HCT116 (cell line): ENCODE results near the gene SPON1. TPM values are rescaled to one million over a fixed set of nuclear protein-coding genes. Genes with fewer than 3 reads are reported as not detected.
A peak's percentile ranks its signal among the peaks of the same experiment; 100 is the strongest.

Experiments
- ATAC-seq: fragments of 200-7000 bp; cut with Tn5 transposase; 2 replicates; pipeline ENCODE4 v1.9.1; 2020; ENCODE audit warnings: mild to moderate bottlenecking, moderate library complexity
- BruUV-seq: library from RNA; stranded (reverse); fragments of 400-500 nt; replicated peaks from 2 replicates; lab custom pipeline; 2021; lab: Mats Ljungman, UMichigan
- CTCF ChIA-PET: fragments of 300-600 bp; sonication (Branson Sonifier 250); formaldehyde crosslinking; loops from one replicate; lab custom pipeline; 2021; ENCODE audit warnings: antibody characterized with exemption; lab: Charles Lee
- POLR2A ChIA-PET: fragments of 300-600, 350-600 bp; sonication (Branson Sonifier 250); formaldehyde crosslinking; loops from one replicate; lab custom pipeline; 2021; ENCODE audit warnings: antibody characterized with exemption; lab: Charles Lee
- RAD21 ChIA-PET, 2 experiments: fragments of 300-600 bp; sonication (Branson Sonifier 250); formaldehyde crosslinking; loops; one replicate each; lab custom pipeline; 2023; ENCODE audit warnings: low total read pairs in 2 of 2; ENCODE audit not compliant: uncharacterized antibody in 2 of 2, unreplicated experiment in 2 of 2, low non-redundant PET in 1 of 2; lab: Charles Lee
- DNase-seq: peaks from one replicate; pipeline ENCODE4 v3.0.0-alpha.2; 2010; ENCODE audit warnings: low read depth, low spot score
- H2AFZ ChIP-seq: fragments of 200-600 bp; shearing (Covaris generic), sonication (generic); 2 replicates; pipeline ENCODE4 v1.6.1; 2017; ENCODE audit warnings: low read depth, mixed run types, mixed read lengths, antibody characterized with exemption, low read length; ENCODE audit not compliant: poor library complexity, severe bottlenecking
- H3K27ac ChIP-seq: 2 replicates; pipeline ENCODE4 v1.5.1; 2012; ENCODE audit warnings: low read depth, low read length
- H3K27me3 ChIP-seq: fragments of 200-600 bp; sonication (generic); 2 replicates; pipeline ENCODE4 v1.6.1; 2016; ENCODE audit warnings: mixed run types, low read length, mixed read lengths; ENCODE audit not compliant: insufficient read depth
- H3K36me3 ChIP-seq, 2 experiments: fragments of 200-500 bp in 1 of 2; fragments of 200-600 bp in 1 of 2; sonication (Bioruptor generic) in 1 of 2; sonication (generic) in 1 of 2; 2 replicates each; pipeline versions ENCODE4 v1.5.1 to v1.6.1; 2014 to 2016; ENCODE audit warnings: low read length in 2 of 2, inconsistent platforms in 1 of 2, mixed read lengths in 1 of 2, mixed run types in 1 of 2; ENCODE audit not compliant: insufficient read depth in 2 of 2, control insufficient read depth in 1 of 2
- H3K4me1 ChIP-seq, 2 experiments: fragments of 200-600 bp in 1 of 2; sonication (generic) in 1 of 2; 2 replicates each; pipeline versions ENCODE4 v1.5.1 to v1.6.1; 2012 to 2017; ENCODE audit warnings: low read length in 2 of 2, inconsistent platforms in 1 of 2, mild to moderate bottlenecking in 1 of 2, mixed read lengths in 1 of 2, mixed run types in 1 of 2, moderate library complexity in 1 of 2; ENCODE audit not compliant: insufficient read depth in 2 of 2, control insufficient read depth in 1 of 2
- H3K4me2 ChIP-seq: fragments of 200-600 bp; sonication (generic); 2 replicates; pipeline ENCODE4 v1.6.1; 2017; ENCODE audit warnings: mixed run types, low read length, mixed read lengths
- H3K4me3 ChIP-seq, 2 experiments: fragments of 200-600 bp in 1 of 2; sonication (generic) in 1 of 2; replicated peaks in 1 of 2; 2 replicates each; pipeline ENCODE4 v1.5.1; 2011 to 2016; ENCODE audit warnings: low read length in 2 of 2, control low read depth in 1 of 2, low read depth in 1 of 2, mild to moderate bottlenecking in 1 of 2, mixed read lengths in 1 of 2, mixed run types in 1 of 2
- H3K79me2 ChIP-seq: fragments of 200-600 bp; sonication (generic); 2 replicates; pipeline ENCODE4 v1.6.1; 2017; ENCODE audit warnings: mild to moderate bottlenecking, mixed run types, low read length, moderate library complexity, mixed read lengths; ENCODE audit not compliant: insufficient read depth
- H3K9ac ChIP-seq: fragments of 200-600 bp; sonication (generic); 2 replicates; pipeline ENCODE4 v1.6.1; 2016; ENCODE audit warnings: low read length, mixed read lengths
- H3K9me2 ChIP-seq: fragments of 200-600 bp; sonication (generic), shearing (Covaris generic); 2 replicates; pipeline ENCODE4 v1.6.1; 2017; ENCODE audit warnings: mixed run types, mild to moderate bottlenecking, moderate library complexity; ENCODE audit not compliant: insufficient read depth
- H3K9me3 ChIP-seq, 2 experiments: fragments of 200-500 bp in 1 of 2; fragments of 200-600 bp in 1 of 2; sonication (Bioruptor generic) in 1 of 2; sonication (generic) in 1 of 2; 2 replicates each; pipeline ENCODE4 v1.6.1; 2014 to 2017; ENCODE audit warnings: low read length in 2 of 2, mixed read lengths in 2 of 2, inconsistent platforms in 1 of 2, low read depth in 1 of 2, mild to moderate bottlenecking in 1 of 2, mixed run types in 1 of 2, moderate library complexity in 1 of 2; ENCODE audit not compliant: control insufficient read depth in 1 of 2, insufficient read depth in 1 of 2
- H4K20me1 ChIP-seq: fragments of 200-600 bp; sonication (generic), shearing (Covaris generic); 2 replicates; pipeline ENCODE4 v1.6.1; 2017; ENCODE audit warnings: mixed run types, mild to moderate bottlenecking, moderate library complexity; ENCODE audit not compliant: insufficient read depth
- CBX3 ChIP-seq: IDR thresholded peaks from 2 replicates; pipeline ENCODE4 v1.6.1; 2012; ENCODE audit warnings: low read depth
- CEBPB ChIP-seq: IDR thresholded peaks from 2 replicates; pipeline ENCODE4 v1.6.1; 2012; ENCODE audit warnings: low read depth
- EGR1 ChIP-seq: IDR thresholded peaks from 2 replicates; pipeline ENCODE4 v1.6.1; 2012; ENCODE audit warnings: low read depth
- ELF1 ChIP-seq: IDR thresholded peaks from 2 replicates; pipeline ENCODE4 v1.6.1; 2012; ENCODE audit warnings: low read depth, borderline replicate concordance
- EZH2phosphoT487 ChIP-seq: fragments of 200-600 bp; IDR thresholded peaks from 2 replicates; pipeline ENCODE4 v1.6.1; 2018; ENCODE audit warnings: antibody characterized with exemption, borderline replicate concordance
- FOSL1 ChIP-seq: IDR thresholded peaks from 2 replicates; pipeline ENCODE4 v1.6.1; 2012; ENCODE audit warnings: low read depth
- POLR2AphosphoS5 ChIP-seq: IDR thresholded peaks from 2 replicates; pipeline ENCODE4 v1.6.1; 2011; ENCODE audit warnings: mild to moderate bottlenecking, low read depth, low read length, moderate library complexity
- RAD21 ChIP-seq: IDR thresholded peaks from 2 replicates; pipeline ENCODE4 v1.6.1; 2012; ENCODE audit warnings: low read depth, mild to moderate bottlenecking
- SIN3A ChIP-seq: IDR thresholded peaks from 2 replicates; pipeline ENCODE4 v1.6.1; 2012; ENCODE audit warnings: low read depth
- SP1 ChIP-seq: IDR thresholded peaks from 2 replicates; pipeline ENCODE4 v1.6.1; 2012; ENCODE audit warnings: low read depth
- ZFX ChIP-seq: fragments of 450-650 bp; IDR thresholded peaks from 2 replicates; pipeline ENCODE4 v1.6.1; 2017
- intact Hi-C: fragments of 100-400 bp; cut with micrococcal nuclease; formaldehyde crosslinking; loops from 2 replicates; pipeline ENCODE4 v1.10.0; 2022
- total RNA-seq: library from RNA; stranded (reverse); gene quantifications from one replicate; pipeline ENCODE4 v1.2.1, GENCODE V29; 2021; ENCODE audit not compliant: unreplicated experiment
- TF ChIP-seq, protein P1 (sequence below), 3 experiments: fragments of 200-600 bp in 1 of 3; sonication (generic) in 1 of 3; IDR thresholded peaks in 2 of 3; conservative IDR thresholded peaks in 1 of 3; 2 replicates each; pipeline ENCODE4 v1.5.1; 2012 to 2017; ENCODE audit warnings: low read depth in 2 of 3, low read length in 2 of 3, antibody characterized with exemption in 1 of 3, borderline replicate concordance in 1 of 3, control low read depth in 1 of 3, mild to moderate bottlenecking in 1 of 3, mixed read lengths in 1 of 3, mixed run types in 1 of 3, moderate library complexity in 1 of 3; ENCODE audit not compliant: insufficient read depth in 1 of 3
- TF ChIP-seq, protein P2 (sequence below): IDR thresholded peaks from 2 replicates; pipeline ENCODE4 v1.6.1; 2012

The SPON1 gene
- total RNA-seq, 1 experiment from 2014 or later = 0.17 TPM

GRCh38 chr11:14144934-14145333 is 182.4 kb downstream of the SPON1 start:
- CTCF ChIA-PET = no interaction called here
- BruUV-seq = no TSS peak

GRCh38 chr11:14148653-14149273 is 186.2 kb downstream of the SPON1 start:
- Histone ChIP-seq H3K36me3 (no peaks in the 10 kb centered on the region), H3K4me1 (no peaks in the 10 kb centered on the region), H2AFZ (peak overlapping the region; percentile 11), H3K27ac (no peak overlapping the region), H3K27me3 (0 out of 2 replicates have a peak, but pooled peaks cover 7% of the 10 kb centered on the region), H3K9me3 (no peaks in the 10 kb centered on the region; a peak in 1 of 4 replicates), H3K4me2 (no peak overlapping the region), H3K79me2 (no peaks in the 10 kb centered on the region), H3K9me2 (no peaks in the 10 kb centered on the region), H3K9ac (no peak overlapping the region), H3K4me3 (no peak overlapping the region), H4K20me1 (no peaks in the 10 kb centered on the region)
- POLR2A ChIA-PET = no interaction called here
- intact Hi-C loops = loop anchor here (1.0 to 2.0 kb wide), 4 partner anchors 101 to 376 kb away; no protein-coding TSS in a partner anchor
- BruUV-seq = no TSS peak
- ATAC-seq = peak; percentile 98
- RAD21 ChIA-PET = interaction anchor here (0.8 to 1.5 kb wide), 2 partner anchors 192 to 373 kb away, joined by 3 to 7 read pairs; no protein-coding TSS in a partner anchor
- TF ChIP-seq FOSL1 (no peak), SIN3A (no peak), RAD21 (peak; percentile 79), EGR1 (no peak), CBX3 (peak; percentile 35; the same call in 1 of the 2 replicates)
- TF ChIP-seq, protein P1, sequence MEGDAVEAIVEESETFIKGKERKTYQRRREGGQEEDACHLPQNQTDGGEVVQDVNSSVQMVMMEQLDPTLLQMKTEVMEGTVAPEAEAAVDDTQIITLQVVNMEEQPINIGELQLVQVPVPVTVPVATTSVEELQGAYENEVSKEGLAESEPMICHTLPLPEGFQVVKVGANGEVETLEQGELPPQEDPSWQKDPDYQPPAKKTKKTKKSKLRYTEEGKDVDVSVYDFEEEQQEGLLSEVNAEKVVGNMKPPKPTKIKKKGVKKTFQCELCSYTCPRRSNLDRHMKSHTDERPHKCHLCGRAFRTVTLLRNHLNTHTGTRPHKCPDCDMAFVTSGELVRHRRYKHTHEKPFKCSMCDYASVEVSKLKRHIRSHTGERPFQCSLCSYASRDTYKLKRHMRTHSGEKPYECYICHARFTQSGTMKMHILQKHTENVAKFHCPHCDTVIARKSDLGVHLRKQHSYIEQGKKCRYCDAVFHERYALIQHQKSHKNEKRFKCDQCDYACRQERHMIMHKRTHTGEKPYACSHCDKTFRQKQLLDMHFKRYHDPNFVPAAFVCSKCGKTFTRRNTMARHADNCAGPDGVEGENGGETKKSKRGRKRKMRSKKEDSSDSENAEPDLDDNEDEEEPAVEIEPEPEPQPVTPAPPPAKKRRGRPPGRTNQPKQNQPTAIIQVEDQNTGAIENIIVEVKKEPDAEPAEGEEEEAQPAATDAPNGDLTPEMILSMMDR (IDR thresholded peaks at IDR 0.05 in 2 of 3, conservative IDR thresholded peaks at IDR 0.05 in 1 of 3; ENCODE audit: borderline replicate concordance in 1 of 3, insufficient read depth in 1 of 3, low read depth in 2 of 3, low read length in 2 of 3) = peak; percentile 56 to 73 (median 70)
- CTCF ChIA-PET = interaction anchor here (0.7 to 4.0 kb wide), 18 partner anchors 9 to 938 kb away, joined by 3 to 35 read pairs (median 4); no protein-coding TSS in a partner anchor
- peak; percentile 29 for DNase-seq

More at GRCh38 chr11:14144934-14145333, 182.4 kb downstream of the SPON1 start:
- ChIA-PET POLR2A (no interaction called here), RAD21 (no interaction called here)
- no peaks in the 10 kb centered on the region for H3K4me1 ChIP-seq
- no peaks in the 10 kb centered on the region for H4K20me1 ChIP-seq
- H3K9me3 ChIP-seq = no peaks in the 10 kb centered on the region
- intact Hi-C loops = no loop called here
- no peaks in the 10 kb centered on the region for H3K27me3 ChIP-seq
- H2AFZ ChIP-seq = no peak overlapping the region
- no peaks in the 10 kb centered on the region for H3K36me3 ChIP-seq
- no peak overlapping the region for H3K9ac ChIP-seq
- no peaks in the 10 kb centered on the region for H3K79me2 ChIP-seq
- H3K4me3 ChIP-seq = no peak overlapping the region
- no peak for ATAC-seq
- TF ChIP-seq FOSL1 = no peak
- TF ChIP-seq ZFX = no peak
- TF ChIP-seq, protein P2, sequence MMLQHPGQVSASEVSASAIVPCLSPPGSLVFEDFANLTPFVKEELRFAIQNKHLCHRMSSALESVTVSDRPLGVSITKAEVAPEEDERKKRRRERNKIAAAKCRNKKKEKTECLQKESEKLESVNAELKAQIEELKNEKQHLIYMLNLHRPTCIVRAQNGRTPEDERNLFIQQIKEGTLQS = no peak
- no peak for TF ChIP-seq EGR1
- no peak for TF ChIP-seq ELF1
- no peak for TF ChIP-seq CEBPB
- no peak for TF ChIP-seq POLR2AphosphoS5
- TF ChIP-seq SP1 = no peak
- no peak for TF ChIP-seq EZH2phosphoT487
- DNase-seq = no peak
- H3K4me2 ChIP-seq = no peak overlapping the region
- H3K9me2 ChIP-seq = no peaks in the 10 kb centered on the region
- H3K27ac ChIP-seq = no peak overlapping the region
